MCF 10A (cell line): ENCODE measurements around the gene MT1HL1. TPM values are rescaled to one million over a fixed set of nuclear protein-coding genes. Genes with fewer than 3 reads are reported as not detected.

Source experiments
- BruUV-seq: library from RNA; stranded (reverse); fragments of 400-500 nt; replicated peaks from 2 replicates; lab custom pipeline; 2021; lab: Mats Ljungman, UMichigan
- CTCF ChIA-PET: fragments of 300-600 bp; sonication (Branson Sonifier 250); formaldehyde crosslinking; extraction: SDS; loops from one replicate; lab custom pipeline; 2021; ENCODE audit warnings: antibody characterized with exemption, inconsistent platforms; lab: Yijun Ruan, JAX
- POLR2A ChIA-PET: fragments of 300-600, 350-650 bp; sonication (Branson Sonifier 250); formaldehyde crosslinking; extraction: SDS; loops from one replicate; lab custom pipeline; 2020; ENCODE audit warnings: antibody characterized with exemption, inconsistent platforms; lab: Yijun Ruan, JAX
- DNase-seq: peaks from one replicate; pipeline ENCODE4 v3.0.0-alpha.2; 2018; ENCODE audit not compliant: unreplicated experiment
- H3K27ac Mint-ChIP-seq: one replicate; pipeline ENCODE4 v1.8.0; 2022; ENCODE audit warnings: mild to moderate bottlenecking, low read depth, mixed read lengths; ENCODE audit not compliant: unreplicated experiment
- H3K27me3 Mint-ChIP-seq: one replicate; pipeline ENCODE4 v1.8.0; 2022; ENCODE audit warnings: mixed read lengths; ENCODE audit not compliant: insufficient read depth, unreplicated experiment
- H3K36me3 Mint-ChIP-seq: one replicate; pipeline ENCODE4 v1.8.0; 2022; ENCODE audit warnings: mild to moderate bottlenecking, moderate library complexity, mixed read lengths; ENCODE audit not compliant: insufficient read depth, unreplicated experiment
- H3K4me1 Mint-ChIP-seq: one replicate; pipeline ENCODE4 v1.8.0; 2022; ENCODE audit warnings: mixed read lengths; ENCODE audit not compliant: insufficient read depth, unreplicated experiment
- H3K4me3 Mint-ChIP-seq: one replicate; pipeline ENCODE4 v1.8.0; 2022; ENCODE audit warnings: mild to moderate bottlenecking, moderate library complexity, mixed read lengths; ENCODE audit not compliant: unreplicated experiment
- H3K9me3 Mint-ChIP-seq: one replicate; pipeline ENCODE4 v1.8.0; 2022; ENCODE audit warnings: mixed read lengths; ENCODE audit not compliant: unreplicated experiment
- intact Hi-C: fragments of 100-400 bp; cut with micrococcal nuclease; formaldehyde crosslinking; loops from 2 replicates; pipeline ENCODE4 v1.14.1; 2022
- total RNA-seq: library from RNA; stranded (reverse); gene quantifications from 2 replicates; pipeline ENCODE4 v1.2.3, GENCODE V29; 2022
- TF ChIP-seq, protein P1 (sequence below): fragments of 200-600 bp; IDR thresholded peaks from one replicate; pipeline ENCODE4 v1.8.0; 2022; ENCODE audit warnings: antibody characterized with exemption, mild to moderate bottlenecking; ENCODE audit not compliant: unreplicated experiment

Gene MT1HL1
- total RNA-seq, 1 experiment from 2014 or later, result not detected

DNA sequence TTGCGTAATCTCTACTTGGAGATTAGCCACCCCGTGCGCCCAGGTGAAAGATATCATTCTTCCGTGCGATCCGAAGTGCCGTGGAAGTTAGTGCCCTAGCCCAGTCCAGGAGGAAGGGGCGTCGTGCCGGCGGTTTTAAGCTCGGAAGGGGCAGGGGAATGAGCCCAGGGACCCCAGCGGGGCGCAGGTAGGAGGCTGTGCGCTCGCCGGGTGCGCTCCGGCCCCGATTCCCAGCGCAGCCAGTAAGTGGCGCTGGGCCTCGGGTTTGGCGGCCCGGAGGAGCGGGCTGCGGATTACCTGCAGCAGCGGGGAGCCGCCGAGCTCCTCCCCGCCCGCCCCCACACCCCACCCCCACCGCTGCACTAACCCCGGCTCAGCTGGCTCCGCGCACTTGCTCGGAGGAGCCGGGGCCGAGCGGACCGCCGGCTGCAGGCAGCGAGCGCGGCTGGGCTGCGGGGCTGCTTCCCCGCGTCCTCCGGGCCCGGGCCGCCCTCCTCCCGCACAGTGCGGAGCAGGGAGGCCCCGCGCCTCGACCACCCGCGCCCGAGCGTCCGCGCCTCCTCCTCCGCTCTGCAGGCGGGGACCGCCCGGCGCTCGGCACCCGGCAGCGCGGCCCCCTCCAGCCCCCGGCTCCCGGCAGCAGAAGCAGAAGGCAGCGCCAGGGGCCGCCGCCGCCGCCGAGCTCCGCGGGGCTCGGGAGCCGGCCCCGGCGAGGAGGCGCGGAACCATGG is 37.7 kb upstream of the MT1HL1 start, which contains the start of gene RYR2:
Gene RYR2 (plus strand): TSS at position 390 of the 731 bp plus-strand sequence. CDS start 338 bp downstream, at position 728.
- BruUV-seq, result no TSS peak
- POLR2A ChIA-PET, result no interaction called here
- no peaks in the 10 kb centered on the region for H3K27me3 Mint-ChIP-seq
- no peak within 1 kb of the TSS for H3K4me3 Mint-ChIP-seq
- H3K36me3 Mint-ChIP-seq, result no peaks in the 10 kb centered on the region
- no peaks in the 10 kb centered on the region for H3K9me3 Mint-ChIP-seq
- H3K27ac Mint-ChIP-seq, result no peak within 1 kb of the TSS
- intact Hi-C loops, result no loop called here
- CTCF ChIA-PET, result interaction anchor here (0.5 kb wide), 1 partner anchor 1960 kb away, joined by 3 read pairs; no protein-coding TSS in a partner anchor
- TF ChIP-seq, protein P1, sequence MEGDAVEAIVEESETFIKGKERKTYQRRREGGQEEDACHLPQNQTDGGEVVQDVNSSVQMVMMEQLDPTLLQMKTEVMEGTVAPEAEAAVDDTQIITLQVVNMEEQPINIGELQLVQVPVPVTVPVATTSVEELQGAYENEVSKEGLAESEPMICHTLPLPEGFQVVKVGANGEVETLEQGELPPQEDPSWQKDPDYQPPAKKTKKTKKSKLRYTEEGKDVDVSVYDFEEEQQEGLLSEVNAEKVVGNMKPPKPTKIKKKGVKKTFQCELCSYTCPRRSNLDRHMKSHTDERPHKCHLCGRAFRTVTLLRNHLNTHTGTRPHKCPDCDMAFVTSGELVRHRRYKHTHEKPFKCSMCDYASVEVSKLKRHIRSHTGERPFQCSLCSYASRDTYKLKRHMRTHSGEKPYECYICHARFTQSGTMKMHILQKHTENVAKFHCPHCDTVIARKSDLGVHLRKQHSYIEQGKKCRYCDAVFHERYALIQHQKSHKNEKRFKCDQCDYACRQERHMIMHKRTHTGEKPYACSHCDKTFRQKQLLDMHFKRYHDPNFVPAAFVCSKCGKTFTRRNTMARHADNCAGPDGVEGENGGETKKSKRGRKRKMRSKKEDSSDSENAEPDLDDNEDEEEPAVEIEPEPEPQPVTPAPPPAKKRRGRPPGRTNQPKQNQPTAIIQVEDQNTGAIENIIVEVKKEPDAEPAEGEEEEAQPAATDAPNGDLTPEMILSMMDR, result no peak
- DNase-seq, result no peak
- peaks cover 5% of the 10 kb centered on the region for H3K4me1 Mint-ChIP-seq

DNA sequence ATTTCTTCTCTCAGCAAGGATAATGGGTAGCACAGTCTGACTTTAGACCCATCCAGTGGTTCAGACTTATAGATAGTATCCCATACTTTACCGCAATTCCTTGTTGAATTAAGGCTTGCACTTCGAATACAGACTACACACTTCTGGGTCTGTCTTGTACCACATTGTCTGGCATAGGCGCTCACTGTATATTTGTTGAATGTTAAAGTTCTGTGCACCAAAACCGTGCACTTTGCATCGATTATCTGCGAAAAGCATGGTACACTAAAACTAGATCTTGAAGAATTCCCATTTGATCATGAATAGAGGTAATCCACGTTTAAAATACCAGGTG is 37.2 kb upstream of the MT1HL1 start:
- CTCF ChIA-PET, result no interaction called here
- intact Hi-C loops, result no loop called here

DNA sequence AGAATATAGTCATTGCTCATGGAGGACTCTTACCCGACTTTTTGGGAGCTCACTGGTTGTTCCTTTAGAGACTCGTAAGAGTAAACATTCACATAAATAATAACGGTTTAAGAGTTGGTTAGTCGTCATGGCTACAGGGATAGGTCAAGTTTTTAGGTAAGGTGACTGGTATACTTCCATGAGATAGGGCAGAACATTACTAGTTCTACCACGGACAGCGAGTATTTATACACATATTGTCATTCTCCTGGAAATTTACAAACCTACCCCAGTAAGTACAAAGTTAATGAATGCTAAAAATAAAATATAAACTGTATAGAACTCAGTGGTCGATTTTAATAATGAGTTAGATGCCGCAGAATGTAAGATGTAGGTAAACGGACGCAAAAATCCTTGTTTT is 36.6 kb upstream of the MT1HL1 start:
- ChIA-PET POLR2A (interaction anchor here (0.5 to 1.0 kb wide), 2 partner anchors 34 to 149 kb away, joined by 3 read pairs; no protein-coding TSS in a partner anchor), CTCF (no interaction called here)
- H3K27ac Mint-ChIP-seq, result no peak overlapping the region
- no TSS peak for BruUV-seq
- no peaks in the 10 kb centered on the region for H3K36me3 Mint-ChIP-seq
- H3K4me1 Mint-ChIP-seq, result peaks cover 5% of the 10 kb centered on the region
- intact Hi-C loops, result no loop called here
- no peaks in the 10 kb centered on the region for H3K27me3 Mint-ChIP-seq
- H3K4me3 Mint-ChIP-seq, result no peak overlapping the region
- TF ChIP-seq, protein P1, result no peak
- DNase-seq, result no peak
- H3K9me3 Mint-ChIP-seq, result no peaks in the 10 kb centered on the region

More for the DNA sequence above, 37.2 kb upstream of the MT1HL1 start:
- POLR2A ChIA-PET, result no interaction called here
- no TSS peak for BruUV-seq
- H3K36me3 Mint-ChIP-seq, result no peaks in the 10 kb centered on the region
- no peak overlapping the region for H3K4me3 Mint-ChIP-seq
- TF ChIP-seq, protein P1, result no peak
- no peaks in the 10 kb centered on the region for H3K9me3 Mint-ChIP-seq
- H3K27me3 Mint-ChIP-seq, result no peaks in the 10 kb centered on the region
- H3K27ac Mint-ChIP-seq, result no peak overlapping the region
- peaks cover 5% of the 10 kb centered on the region for H3K4me1 Mint-ChIP-seq
- DNase-seq, result no peak

DNA sequence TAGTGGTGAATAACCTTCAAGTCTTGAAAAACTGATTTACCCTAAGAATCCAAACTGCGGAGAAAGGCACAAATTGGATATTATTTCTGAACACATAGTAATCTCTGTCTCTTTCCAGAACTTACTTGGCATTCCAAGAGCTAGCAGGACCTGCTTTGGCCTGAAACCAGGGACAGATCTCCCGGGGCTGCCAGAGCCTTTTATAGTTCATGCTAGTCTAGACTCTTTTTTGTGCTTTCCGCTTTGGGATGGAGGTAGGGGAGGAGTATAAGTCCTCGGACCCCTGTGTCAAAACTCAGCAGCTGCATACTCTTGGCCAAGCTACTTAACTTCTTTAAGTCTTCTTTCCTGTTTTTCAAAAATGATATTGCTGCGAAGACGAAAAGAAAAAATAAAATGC is 34.0 kb upstream of the MT1HL1 start:
- intact Hi-C loops, result no loop called here
- no TSS peak for BruUV-seq
- POLR2A ChIA-PET, result interaction anchor here (1.0 kb wide), 1 partner anchor 20 kb away, joined by 3 read pairs; no protein-coding TSS in a partner anchor

More for the DNA sequence above, 34.0 kb upstream of the MT1HL1 start:
- H3K27me3 Mint-ChIP-seq, result no peaks in the 10 kb centered on the region
- CTCF ChIA-PET, result interaction anchor here (0.6 kb wide), 1 partner anchor 342 kb away, joined by 3 read pairs; no protein-coding TSS in a partner anchor
- no peak for DNase-seq
- TF ChIP-seq, protein P1, result no peak
- no peak overlapping the region for H3K4me3 Mint-ChIP-seq
- no peaks in the 10 kb centered on the region for H3K36me3 Mint-ChIP-seq
- H3K27ac Mint-ChIP-seq, result no peak overlapping the region
- no peaks in the 10 kb centered on the region for H3K9me3 Mint-ChIP-seq
- H3K4me1 Mint-ChIP-seq, result peaks cover under 1% of the 10 kb centered on the region
